Measurements from ENCODE around the gene GJA9.

DNA sequence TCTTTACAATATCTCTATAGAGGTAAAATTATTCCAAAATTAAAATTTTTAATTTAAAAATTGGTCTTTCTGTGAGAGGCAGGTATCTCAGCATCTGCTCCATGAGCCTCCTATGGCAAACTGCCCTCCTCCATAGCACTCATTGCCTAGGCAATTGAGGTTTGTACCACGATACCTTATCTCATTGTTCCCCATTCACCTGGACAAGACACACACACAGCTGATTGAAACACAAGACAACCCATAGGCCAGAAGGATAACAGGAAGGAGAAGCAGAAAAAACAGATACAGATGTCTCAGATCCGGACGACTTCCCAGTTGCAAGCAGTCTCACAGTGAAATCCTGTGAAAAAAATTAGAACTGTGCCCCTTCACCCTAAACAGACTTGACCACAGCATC, 36.0 kb upstream of the GJA9 start:
- TF ChIP-seq YY1 (IDR thresholded peaks at IDR 0.05) (no peak), EGR1 (IDR thresholded peaks at IDR 0.05; ENCODE audit: low read depth in 2 of 2) (no peak), TAF1 (conservative IDR thresholded peaks at IDR 0.05) (no peak), RAD21 (IDR thresholded peaks at IDR 0.05) (no peak)
- TF ChIP-seq, protein P1, sequence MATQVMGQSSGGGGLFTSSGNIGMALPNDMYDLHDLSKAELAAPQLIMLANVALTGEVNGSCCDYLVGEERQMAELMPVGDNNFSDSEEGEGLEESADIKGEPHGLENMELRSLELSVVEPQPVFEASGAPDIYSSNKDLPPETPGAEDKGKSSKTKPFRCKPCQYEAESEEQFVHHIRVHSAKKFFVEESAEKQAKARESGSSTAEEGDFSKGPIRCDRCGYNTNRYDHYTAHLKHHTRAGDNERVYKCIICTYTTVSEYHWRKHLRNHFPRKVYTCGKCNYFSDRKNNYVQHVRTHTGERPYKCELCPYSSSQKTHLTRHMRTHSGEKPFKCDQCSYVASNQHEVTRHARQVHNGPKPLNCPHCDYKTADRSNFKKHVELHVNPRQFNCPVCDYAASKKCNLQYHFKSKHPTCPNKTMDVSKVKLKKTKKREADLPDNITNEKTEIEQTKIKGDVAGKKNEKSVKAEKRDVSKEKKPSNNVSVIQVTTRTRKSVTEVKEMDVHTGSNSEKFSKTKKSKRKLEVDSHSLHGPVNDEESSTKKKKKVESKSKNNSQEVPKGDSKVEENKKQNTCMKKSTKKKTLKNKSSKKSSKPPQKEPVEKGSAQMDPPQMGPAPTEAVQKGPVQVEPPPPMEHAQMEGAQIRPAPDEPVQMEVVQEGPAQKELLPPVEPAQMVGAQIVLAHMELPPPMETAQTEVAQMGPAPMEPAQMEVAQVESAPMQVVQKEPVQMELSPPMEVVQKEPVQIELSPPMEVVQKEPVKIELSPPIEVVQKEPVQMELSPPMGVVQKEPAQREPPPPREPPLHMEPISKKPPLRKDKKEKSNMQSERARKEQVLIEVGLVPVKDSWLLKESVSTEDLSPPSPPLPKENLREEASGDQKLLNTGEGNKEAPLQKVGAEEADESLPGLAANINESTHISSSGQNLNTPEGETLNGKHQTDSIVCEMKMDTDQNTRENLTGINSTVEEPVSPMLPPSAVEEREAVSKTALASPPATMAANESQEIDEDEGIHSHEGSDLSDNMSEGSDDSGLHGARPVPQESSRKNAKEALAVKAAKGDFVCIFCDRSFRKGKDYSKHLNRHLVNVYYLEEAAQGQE (IDR thresholded peaks at IDR 0.05): no peak
- TF ChIP-seq, protein P2, sequence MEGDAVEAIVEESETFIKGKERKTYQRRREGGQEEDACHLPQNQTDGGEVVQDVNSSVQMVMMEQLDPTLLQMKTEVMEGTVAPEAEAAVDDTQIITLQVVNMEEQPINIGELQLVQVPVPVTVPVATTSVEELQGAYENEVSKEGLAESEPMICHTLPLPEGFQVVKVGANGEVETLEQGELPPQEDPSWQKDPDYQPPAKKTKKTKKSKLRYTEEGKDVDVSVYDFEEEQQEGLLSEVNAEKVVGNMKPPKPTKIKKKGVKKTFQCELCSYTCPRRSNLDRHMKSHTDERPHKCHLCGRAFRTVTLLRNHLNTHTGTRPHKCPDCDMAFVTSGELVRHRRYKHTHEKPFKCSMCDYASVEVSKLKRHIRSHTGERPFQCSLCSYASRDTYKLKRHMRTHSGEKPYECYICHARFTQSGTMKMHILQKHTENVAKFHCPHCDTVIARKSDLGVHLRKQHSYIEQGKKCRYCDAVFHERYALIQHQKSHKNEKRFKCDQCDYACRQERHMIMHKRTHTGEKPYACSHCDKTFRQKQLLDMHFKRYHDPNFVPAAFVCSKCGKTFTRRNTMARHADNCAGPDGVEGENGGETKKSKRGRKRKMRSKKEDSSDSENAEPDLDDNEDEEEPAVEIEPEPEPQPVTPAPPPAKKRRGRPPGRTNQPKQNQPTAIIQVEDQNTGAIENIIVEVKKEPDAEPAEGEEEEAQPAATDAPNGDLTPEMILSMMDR (IDR thresholded peaks at IDR 0.05; ENCODE audit: low read depth, low read length, missing input control): no peak
- TF ChIP-seq, protein P3, sequence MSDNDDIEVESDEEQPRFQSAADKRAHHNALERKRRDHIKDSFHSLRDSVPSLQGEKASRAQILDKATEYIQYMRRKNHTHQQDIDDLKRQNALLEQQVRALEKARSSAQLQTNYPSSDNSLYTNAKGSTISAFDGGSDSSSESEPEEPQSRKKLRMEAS (IDR thresholded peaks at IDR 0.05): no peak

Data from liver (tissue), 3 donors.